ENCODE data around the gene SRSF4.

The SRSF4 gene

DNA sequence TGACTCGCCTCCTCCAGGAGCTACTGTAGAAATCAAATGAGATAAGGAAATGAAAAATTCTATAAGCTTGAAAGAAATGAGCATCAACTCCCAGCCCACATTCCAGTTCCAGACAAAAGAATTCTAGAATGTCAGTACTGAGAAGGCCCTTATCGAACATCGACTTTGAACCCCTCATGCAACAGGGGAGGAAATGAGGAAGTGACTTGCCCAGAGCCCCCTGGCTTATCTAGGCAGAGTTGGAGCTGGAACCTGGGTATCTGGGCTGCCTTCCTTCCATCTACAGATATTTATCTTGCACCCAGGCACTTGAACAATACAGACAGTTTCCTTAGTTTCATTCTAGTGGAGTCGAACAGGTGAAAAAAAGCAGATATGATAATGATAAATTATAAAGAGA, 26.7 kb upstream of the SRSF4 start:
- peaks cover 2% of the 10 kb centered on the region; the same call in 1 of the 2 replicates for H3K4me1 ChIP-seq (ENCODE audit: control insufficient read depth, low read length)
- no peak overlapping the region for H3K27ac ChIP-seq (ENCODE audit: low read depth, low read length)
- no peak overlapping the region for H3K4me2 ChIP-seq (ENCODE audit: low read length)
- no peak for TF ChIP-seq EZH2phosphoT487 (IDR thresholded peaks at IDR 0.05; ENCODE audit: borderline replicate concordance, low read length)
- TF ChIP-seq, protein P1, sequence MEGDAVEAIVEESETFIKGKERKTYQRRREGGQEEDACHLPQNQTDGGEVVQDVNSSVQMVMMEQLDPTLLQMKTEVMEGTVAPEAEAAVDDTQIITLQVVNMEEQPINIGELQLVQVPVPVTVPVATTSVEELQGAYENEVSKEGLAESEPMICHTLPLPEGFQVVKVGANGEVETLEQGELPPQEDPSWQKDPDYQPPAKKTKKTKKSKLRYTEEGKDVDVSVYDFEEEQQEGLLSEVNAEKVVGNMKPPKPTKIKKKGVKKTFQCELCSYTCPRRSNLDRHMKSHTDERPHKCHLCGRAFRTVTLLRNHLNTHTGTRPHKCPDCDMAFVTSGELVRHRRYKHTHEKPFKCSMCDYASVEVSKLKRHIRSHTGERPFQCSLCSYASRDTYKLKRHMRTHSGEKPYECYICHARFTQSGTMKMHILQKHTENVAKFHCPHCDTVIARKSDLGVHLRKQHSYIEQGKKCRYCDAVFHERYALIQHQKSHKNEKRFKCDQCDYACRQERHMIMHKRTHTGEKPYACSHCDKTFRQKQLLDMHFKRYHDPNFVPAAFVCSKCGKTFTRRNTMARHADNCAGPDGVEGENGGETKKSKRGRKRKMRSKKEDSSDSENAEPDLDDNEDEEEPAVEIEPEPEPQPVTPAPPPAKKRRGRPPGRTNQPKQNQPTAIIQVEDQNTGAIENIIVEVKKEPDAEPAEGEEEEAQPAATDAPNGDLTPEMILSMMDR (IDR thresholded peaks at IDR 0.05; ENCODE audit: low read depth, low read length, poor library complexity, severe bottlenecking), result no peak
- H3K9me2 ChIP-seq (replicated peaks; ENCODE audit: control insufficient read depth, low read length), result no peaks in the 10 kb centered on the region
- no peaks in the 10 kb centered on the region for H3K9me3 ChIP-seq (ENCODE audit: control insufficient read depth, insufficient read depth, low read length)
- H3K36me3 ChIP-seq (ENCODE audit: control insufficient read depth, low read length), result peaks cover 30% of the 10 kb centered on the region
- no peaks in the 10 kb centered on the region for H4K20me1 ChIP-seq (ENCODE audit: control insufficient read depth, insufficient read depth, low read depth, low read length)
- no peaks in the 10 kb centered on the region for H3F3A ChIP-seq (ENCODE audit: control insufficient read depth, insufficient read depth)
- H3K27me3 ChIP-seq (ENCODE audit: control insufficient read depth, low read length), result no peaks in the 10 kb centered on the region
- H3K79me2 ChIP-seq (ENCODE audit: control insufficient read depth, low read length), result no peaks in the 10 kb centered on the region
- H3K4me3 ChIP-seq (ENCODE audit: low read length), result no peak overlapping the region

DNA sequence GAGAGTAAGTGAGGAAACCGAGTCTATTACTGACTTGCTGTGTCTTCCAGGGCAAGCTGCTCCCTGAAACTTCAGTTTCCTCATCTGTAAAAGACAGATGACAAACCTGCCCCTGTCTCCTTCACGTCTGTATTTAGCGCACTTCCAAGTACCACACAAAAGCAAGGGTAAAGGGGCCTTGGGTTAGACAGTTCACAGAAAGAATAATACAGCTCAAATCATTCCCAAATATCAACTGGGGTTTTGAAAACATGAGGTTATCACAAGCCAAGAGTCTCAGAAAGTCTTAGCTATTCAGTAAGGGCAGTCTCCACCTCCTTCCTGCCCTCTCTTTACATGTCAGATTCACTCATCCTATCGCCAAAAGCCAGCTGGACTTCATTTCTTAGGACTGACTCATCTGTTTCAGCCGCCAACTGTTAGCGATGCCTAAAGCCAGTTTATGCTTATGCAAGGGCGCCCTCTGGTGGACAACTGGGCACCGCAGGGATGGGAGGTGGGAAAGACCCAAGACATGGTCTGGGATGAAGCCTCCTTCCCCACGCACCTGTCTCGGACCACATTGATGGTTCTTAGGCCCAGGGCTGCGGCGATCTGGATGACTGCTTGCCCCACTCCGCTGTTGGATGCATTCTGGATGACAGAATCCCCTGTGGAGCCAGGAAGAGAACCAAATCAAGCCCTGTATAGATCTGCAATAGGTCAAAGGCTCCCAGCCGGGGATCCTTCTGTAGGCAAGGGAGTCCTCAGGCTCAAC, 21.1 kb upstream of the SRSF4 start:
- no peak overlapping the region for H3K4me2 ChIP-seq (ENCODE audit: low read length)

DNA sequence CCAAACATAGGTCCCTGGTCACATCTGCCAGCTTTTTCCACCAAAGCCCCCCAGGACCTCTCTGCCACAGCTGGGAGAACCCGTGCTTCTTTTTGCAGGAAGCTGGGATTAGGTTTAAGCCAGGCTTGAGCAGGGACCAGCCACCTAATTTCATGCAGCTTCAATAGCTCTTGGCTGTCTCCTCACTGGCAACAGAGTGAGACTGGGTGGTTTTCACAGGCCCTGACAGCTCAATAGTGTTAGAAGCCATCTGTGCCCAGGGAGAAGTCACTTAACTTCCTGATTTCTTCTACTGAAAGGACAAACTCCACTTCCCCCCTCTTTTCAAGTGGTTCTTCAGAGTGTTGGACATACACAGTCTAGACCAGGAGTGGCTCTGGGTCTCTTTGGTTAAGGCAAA, 20.4 kb upstream of the SRSF4 start:
- Histone ChIP-seq H3K36me3 (ENCODE audit: control insufficient read depth, low read length) (peaks cover 35% of the 10 kb centered on the region), H3K4me3 (ENCODE audit: low read length) (no peak overlapping the region), H3K27ac (ENCODE audit: low read depth, low read length) (no peak overlapping the region), H4K20me1 (ENCODE audit: control insufficient read depth, insufficient read depth, low read depth, low read length) (no peaks in the 10 kb centered on the region), H3K79me2 (ENCODE audit: control insufficient read depth, low read length) (no peaks in the 10 kb centered on the region), H3K9me2 (replicated peaks; ENCODE audit: control insufficient read depth, low read length) (no peaks in the 10 kb centered on the region), H3K4me1 (ENCODE audit: control insufficient read depth, low read length) (peaks cover 3% of the 10 kb centered on the region; the same call in 1 of the 2 replicates), H3F3A (ENCODE audit: control insufficient read depth, insufficient read depth) (no peaks in the 10 kb centered on the region), H3K4me2 (ENCODE audit: low read length) (no peak overlapping the region), H3K9me3 (ENCODE audit: control insufficient read depth, insufficient read depth, low read length) (no peaks in the 10 kb centered on the region), H3K27me3 (ENCODE audit: control insufficient read depth, low read length) (no peaks in the 10 kb centered on the region)
- TF ChIP-seq EZH2phosphoT487 (IDR thresholded peaks at IDR 0.05; ENCODE audit: borderline replicate concordance, low read length), result no peak
- TF ChIP-seq, protein P1 (IDR thresholded peaks at IDR 0.05; ENCODE audit: low read depth, low read length, poor library complexity, severe bottlenecking), result no peak

More for the DNA sequence above, 21.1 kb upstream of the SRSF4 start:
- Histone ChIP-seq H3K9me2 (replicated peaks; ENCODE audit: control insufficient read depth, low read length) (no peaks in the 10 kb centered on the region), H3F3A (ENCODE audit: control insufficient read depth, insufficient read depth) (no peaks in the 10 kb centered on the region), H3K36me3 (ENCODE audit: control insufficient read depth, low read length) (peaks cover 34% of the 10 kb centered on the region), H3K27ac (ENCODE audit: low read depth, low read length) (no peak overlapping the region), H3K9me3 (ENCODE audit: control insufficient read depth, insufficient read depth, low read length) (no peaks in the 10 kb centered on the region), H3K79me2 (ENCODE audit: control insufficient read depth, low read length) (no peaks in the 10 kb centered on the region), H4K20me1 (ENCODE audit: control insufficient read depth, insufficient read depth, low read depth, low read length) (no peaks in the 10 kb centered on the region), H3K4me1 (ENCODE audit: control insufficient read depth, low read length) (peaks cover 3% of the 10 kb centered on the region; the same call in 1 of the 2 replicates), H3K4me3 (ENCODE audit: low read length) (no peak overlapping the region), H3K27me3 (ENCODE audit: control insufficient read depth, low read length) (no peaks in the 10 kb centered on the region)
- no peak for TF ChIP-seq EZH2phosphoT487 (IDR thresholded peaks at IDR 0.05; ENCODE audit: borderline replicate concordance, low read length)
- TF ChIP-seq, protein P1 (IDR thresholded peaks at IDR 0.05; ENCODE audit: low read depth, low read length, poor library complexity, severe bottlenecking), result peak; percentile 98
